Testis (tissue), 3 donors: ENCODE results near the gene MAP3K7. TPM values are rescaled to one million over a fixed set of nuclear protein-coding genes. Genes with fewer than 3 reads are reported as not detected.
"Not testable (repeated sequence)": the region's sequence is repeated elsewhere in the genome, so short reads cannot be mapped to it uniquely, and the experiment has no call there.

ENCODE experiments used
- DNase-seq: peaks from one replicate; pipeline ENCODE4 v3.0.0-alpha.2; 2019
- H3K27ac ChIP-seq, 2 donors: fragments of 200-600 bp; sonication (generic); one replicate each; pipeline ENCODE4 v1.5.1; 2019
- H3K27me3 ChIP-seq: fragments of 200-600 bp; sonication (generic); one replicate; pipeline ENCODE4 v1.5.1; 2019
- H3K36me3 ChIP-seq: fragments of 200-600 bp; sonication (generic); one replicate; pipeline ENCODE4 v1.5.1; 2017; ENCODE audit warnings: low read depth; ENCODE audit errors: missing control alignments
- H3K4me1 ChIP-seq: fragments of 200-600 bp; sonication (generic); one replicate; pipeline ENCODE4 v1.5.1; 2019
- H3K4me3 ChIP-seq, 2 donors: fragments of 200-600 bp; sonication (generic); one replicate each; pipeline ENCODE4 v1.5.1; 2017 to 2019
- H3K9me3 ChIP-seq: fragments of 200-600 bp; sonication (generic); one replicate; pipeline ENCODE4 v1.5.1; 2017
- POLR2A ChIP-seq: fragments of 450-650 bp; IDR thresholded peaks from one replicate; pipeline ENCODE4 v1.6.1; 2017; ENCODE audit warnings: antibody characterized with exemption, mild to moderate bottlenecking, moderate library complexity
- WGBS, 2 donors: methylation state at CpG; one replicate each; pipeline ENCODE4 v1.1.5; 2018; 5-methylcytosine and 5-hydroxymethylcytosine counted together
- intact Hi-C: fragments of 100-400 bp; cut with DNase I; formaldehyde crosslinking; loops from one replicate; pipeline ENCODE4 v1.15.1; 2023; ENCODE audit warnings: low total_unique reads
- polyA plus RNA-seq: library from polyadenylated mRNA; stranded (reverse); fragments of 350-450 nt; fragmentation: Illumina TruSeq; extraction: RNeasy Lipid Tissue Mini Kit (QIAGEN cat#74804); gene quantifications from one replicate; pipeline ENCODE4 v1.2.3, GENCODE V29; 2014; ENCODE audit warnings: low read depth, low replicate concordance; ENCODE audit not compliant: insufficient read depth
- total RNA-seq, 2 donors: library from RNA; depleted of rRNA; stranded (reverse); fragments of >200 nt; gene quantifications; one replicate each; pipeline ENCODE4 v1.2.3, GENCODE V29; 2016
- TF ChIP-seq, protein P1 (sequence below), 3 experiments: fragments of 450-650 bp in 2 of 3; fragments of 200-600 bp in 1 of 3; sonication (generic) in 1 of 3; IDR thresholded peaks; one replicate each; pipeline ENCODE4 v1.5.1; 2016 to 2019; ENCODE audit warnings: antibody characterized with exemption in 3 of 3, mild to moderate bottlenecking in 2 of 3, moderate library complexity in 1 of 3

Gene MAP3K7
- total and polyA plus RNA-seq, 3 donors from 2014 or later, result 20.2 to 39.0 (median 35.7) TPM

DNA sequence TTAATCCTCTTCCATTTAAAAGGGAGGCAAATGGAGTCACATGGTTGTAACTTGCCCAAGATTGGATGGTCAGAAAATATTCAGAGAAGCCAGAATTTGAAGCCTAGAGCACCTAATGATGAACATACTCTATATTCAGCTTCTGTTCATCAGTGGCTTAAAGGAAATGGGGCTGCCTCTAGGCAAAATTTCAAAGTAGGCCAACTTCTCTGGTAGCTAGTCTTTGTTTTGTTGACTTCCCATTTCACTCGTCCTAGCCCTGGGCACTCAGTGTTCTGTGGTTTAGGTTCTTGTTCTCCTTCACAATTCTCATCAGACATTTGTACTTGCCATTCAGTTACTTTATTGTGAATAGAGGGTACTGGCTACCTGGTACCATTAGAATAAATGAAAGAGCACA is 13.2 kb downstream of the MAP3K7 start:
- H3K4me1 ChIP-seq, result no peaks in the 10 kb centered on the region
- intact Hi-C loops, result no loop called here
- no peak for TF ChIP-seq POLR2A
- TF ChIP-seq, protein P1, sequence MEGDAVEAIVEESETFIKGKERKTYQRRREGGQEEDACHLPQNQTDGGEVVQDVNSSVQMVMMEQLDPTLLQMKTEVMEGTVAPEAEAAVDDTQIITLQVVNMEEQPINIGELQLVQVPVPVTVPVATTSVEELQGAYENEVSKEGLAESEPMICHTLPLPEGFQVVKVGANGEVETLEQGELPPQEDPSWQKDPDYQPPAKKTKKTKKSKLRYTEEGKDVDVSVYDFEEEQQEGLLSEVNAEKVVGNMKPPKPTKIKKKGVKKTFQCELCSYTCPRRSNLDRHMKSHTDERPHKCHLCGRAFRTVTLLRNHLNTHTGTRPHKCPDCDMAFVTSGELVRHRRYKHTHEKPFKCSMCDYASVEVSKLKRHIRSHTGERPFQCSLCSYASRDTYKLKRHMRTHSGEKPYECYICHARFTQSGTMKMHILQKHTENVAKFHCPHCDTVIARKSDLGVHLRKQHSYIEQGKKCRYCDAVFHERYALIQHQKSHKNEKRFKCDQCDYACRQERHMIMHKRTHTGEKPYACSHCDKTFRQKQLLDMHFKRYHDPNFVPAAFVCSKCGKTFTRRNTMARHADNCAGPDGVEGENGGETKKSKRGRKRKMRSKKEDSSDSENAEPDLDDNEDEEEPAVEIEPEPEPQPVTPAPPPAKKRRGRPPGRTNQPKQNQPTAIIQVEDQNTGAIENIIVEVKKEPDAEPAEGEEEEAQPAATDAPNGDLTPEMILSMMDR (IDR thresholded peaks at IDR 0.05), result no peak
- no peak for DNase-seq
- H3K27me3 ChIP-seq, result no peaks in the 10 kb centered on the region
- H3K9me3 ChIP-seq, result no peaks in the 10 kb centered on the region
- no peak overlapping the region for H3K4me3 ChIP-seq
- H3K27ac ChIP-seq, result no peak overlapping the region
- 39 to 71% methylated on average over 1 of the region's 1 CpG for WGBS, 2 donors
- H3K36me3 ChIP-seq, result no peaks in the 10 kb centered on the region

DNA sequence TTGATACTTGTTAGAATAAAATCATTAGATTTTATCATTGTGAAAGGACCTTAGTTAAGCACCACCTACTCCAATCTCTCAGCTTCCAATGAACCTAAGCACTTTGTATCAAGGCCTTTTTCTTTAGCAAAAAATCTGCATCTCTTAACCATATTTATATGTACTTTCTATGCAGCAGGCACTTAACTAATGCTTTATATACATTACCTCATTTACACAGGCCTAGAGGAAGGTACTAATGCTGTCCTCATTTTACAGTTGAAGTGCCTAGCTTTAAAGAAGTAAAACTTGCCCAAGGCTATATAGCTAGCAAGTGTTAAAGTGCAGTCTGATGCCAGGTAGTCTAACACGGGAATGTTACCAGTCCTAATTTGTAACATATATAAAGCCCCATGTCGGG is 14.0 kb downstream of the MAP3K7 start:
- no peak overlapping the region for H3K4me3 ChIP-seq
- intact Hi-C loops, result no loop called here
- H3K27ac ChIP-seq, result no peak overlapping the region
- no peaks in the 10 kb centered on the region for H3K4me1 ChIP-seq
- H3K27me3 ChIP-seq, result no peaks in the 10 kb centered on the region
- H3K36me3 ChIP-seq, result no peaks in the 10 kb centered on the region
- WGBS, 2 donors, result 74 to 85% methylated on average over 2 of the region's 2 CpGs
- no peak for DNase-seq
- no peaks in the 10 kb centered on the region for H3K9me3 ChIP-seq
- TF ChIP-seq, protein P1 (IDR thresholded peaks at IDR 0.05), result no peak
- no peak for TF ChIP-seq POLR2A

DNA sequence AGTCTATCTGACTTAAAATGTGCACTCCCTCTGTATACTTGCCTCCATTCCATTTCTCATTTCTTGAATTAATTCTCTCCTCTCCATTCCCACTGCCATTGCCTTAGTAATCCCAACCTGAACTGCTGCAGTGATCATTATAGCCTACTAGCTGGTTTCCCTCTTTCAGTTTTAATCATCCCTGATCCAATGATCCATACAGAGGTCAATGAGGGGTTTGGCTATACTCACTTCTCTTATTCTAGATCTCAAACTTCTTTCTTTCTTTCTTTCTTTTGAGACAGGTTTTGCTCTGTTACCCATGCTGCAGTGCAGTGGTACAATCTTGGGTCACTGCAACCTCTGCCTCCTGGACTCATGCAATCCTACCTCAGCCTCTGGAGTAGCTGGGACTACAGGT is 17.6 kb downstream of the MAP3K7 start:
- DNase-seq, result no peak
- Histone ChIP-seq H3K27ac (no peak overlapping the region), H3K4me1 (no peaks in the 10 kb centered on the region), H3K27me3 (no peaks in the 10 kb centered on the region), H3K4me3 (no peak overlapping the region), H3K9me3 (no peaks in the 10 kb centered on the region), H3K36me3 (no peaks in the 10 kb centered on the region)
- TF ChIP-seq, protein P1 (IDR thresholded peaks at IDR 0.05), result no peak
- no peak for TF ChIP-seq POLR2A
- intact Hi-C loops, result no loop called here

DNA sequence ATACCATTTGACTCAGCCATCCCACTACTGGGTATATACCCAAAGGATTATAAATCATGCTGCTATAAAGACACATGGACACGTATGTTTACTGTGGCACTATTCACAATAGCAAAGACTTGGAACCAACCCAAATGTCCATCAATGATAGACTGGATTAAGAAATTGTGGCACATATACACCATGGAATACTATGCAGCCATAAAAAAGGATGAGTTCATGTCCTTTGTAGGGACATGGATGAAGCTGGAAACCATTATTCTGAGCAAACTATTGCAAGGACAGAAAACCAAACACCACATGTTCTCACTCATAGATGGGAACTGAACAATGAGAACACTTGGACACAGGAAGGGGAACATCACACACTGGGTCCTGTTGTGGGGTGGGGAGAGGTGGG is 19.2 kb downstream of the MAP3K7 start:
- H3K4me1 ChIP-seq, H3K36me3 ChIP-seq, intact Hi-C loops, H3K9me3 ChIP-seq, DNase-seq, H3K27me3 ChIP-seq, H3K4me3 ChIP-seq, H3K27ac ChIP-seq: not testable (repeated sequence)
- 100% methylated on average over 1 of the region's 1 CpG for WGBS, 2 donors

DNA sequence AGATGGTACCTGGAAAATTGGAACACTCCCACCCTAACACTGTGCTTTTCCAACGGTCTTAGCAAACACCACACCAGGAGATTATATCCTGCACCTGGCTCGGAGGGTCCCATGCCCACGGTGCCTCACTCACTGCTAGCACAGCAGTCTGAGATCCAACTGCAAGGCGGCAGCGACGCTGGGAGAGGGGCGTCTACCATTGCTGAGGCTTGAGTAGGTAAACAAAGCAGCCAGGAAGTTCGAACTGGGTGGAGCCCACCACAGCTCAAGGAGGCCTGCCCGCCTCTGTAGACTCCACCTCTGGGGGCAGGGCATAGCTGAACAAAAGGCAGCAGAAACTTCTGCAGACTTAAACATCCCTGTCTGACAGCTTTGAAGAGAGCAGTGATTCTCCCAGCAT is 24.5 kb downstream of the MAP3K7 start:
- 94 to 100% methylated on average over 1 to 9 of the region's 9 CpGs for WGBS, 2 donors
- H3K27ac ChIP-seq, H3K9me3 ChIP-seq, H3K4me1 ChIP-seq, DNase-seq, H3K36me3 ChIP-seq, intact Hi-C loops, H3K27me3 ChIP-seq, H3K4me3 ChIP-seq: not testable (repeated sequence)

DNA sequence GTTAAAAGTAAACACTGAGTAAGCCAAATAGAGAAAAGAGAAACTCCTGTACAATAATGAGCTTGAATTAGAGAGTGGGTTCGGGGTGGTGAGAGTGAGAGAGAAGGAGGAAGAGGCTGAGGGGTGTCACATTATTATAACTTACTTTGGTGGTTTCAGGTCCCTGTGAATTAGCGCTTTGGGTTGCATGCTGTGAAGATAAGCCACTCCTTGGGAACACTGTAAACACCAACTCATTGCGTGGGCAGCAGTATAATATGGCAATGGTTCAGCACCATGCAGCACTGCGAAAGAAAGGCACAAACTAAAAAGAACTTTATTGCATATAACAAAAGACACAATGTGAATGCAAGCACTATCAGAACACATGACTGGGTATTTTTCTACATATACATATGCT is 26.9 kb downstream of the MAP3K7 start:
- no peaks in the 10 kb centered on the region for H3K9me3 ChIP-seq
- no peaks in the 10 kb centered on the region for H3K36me3 ChIP-seq
- no peak for DNase-seq
- intact Hi-C loops, result no loop called here
- no peaks in the 10 kb centered on the region for H3K4me1 ChIP-seq
- WGBS, 2 donors, result 93 to 94% methylated on average over 4 of the region's 4 CpGs
- TF ChIP-seq, protein P1 (IDR thresholded peaks at IDR 0.05), result no peak
- no peak for TF ChIP-seq POLR2A
- H3K27ac ChIP-seq, result no peak overlapping the region
- no peaks in the 10 kb centered on the region for H3K27me3 ChIP-seq
- no peak overlapping the region for H3K4me3 ChIP-seq
